NCI-H446 (cell line): ENCODE results near the gene PSAPL1.

Experiments used
- DNase-seq, 2 experiments: peaks; one replicate each; lab custom pipeline; 2025; lab: John Stamatoyannopoulos, UW

Gene PSAPL1

GRCh38 chr4:7418131-7418943 is 16.4 kb downstream of the PSAPL1 start:
- DNase-seq = no peak

- no peak for DNase-seq
Measured at GRCh38 chr4:7417639-7418038, 17.1 kb downstream of the PSAPL1 start.

- DNase-seq = no peak
Measured at GRCh38 chr4:7416745-7417432, 17.8 kb downstream of the PSAPL1 start.

GRCh38 chr4:7415927-7416686 is 18.6 kb downstream of the PSAPL1 start:
- no peak for DNase-seq

DNA sequence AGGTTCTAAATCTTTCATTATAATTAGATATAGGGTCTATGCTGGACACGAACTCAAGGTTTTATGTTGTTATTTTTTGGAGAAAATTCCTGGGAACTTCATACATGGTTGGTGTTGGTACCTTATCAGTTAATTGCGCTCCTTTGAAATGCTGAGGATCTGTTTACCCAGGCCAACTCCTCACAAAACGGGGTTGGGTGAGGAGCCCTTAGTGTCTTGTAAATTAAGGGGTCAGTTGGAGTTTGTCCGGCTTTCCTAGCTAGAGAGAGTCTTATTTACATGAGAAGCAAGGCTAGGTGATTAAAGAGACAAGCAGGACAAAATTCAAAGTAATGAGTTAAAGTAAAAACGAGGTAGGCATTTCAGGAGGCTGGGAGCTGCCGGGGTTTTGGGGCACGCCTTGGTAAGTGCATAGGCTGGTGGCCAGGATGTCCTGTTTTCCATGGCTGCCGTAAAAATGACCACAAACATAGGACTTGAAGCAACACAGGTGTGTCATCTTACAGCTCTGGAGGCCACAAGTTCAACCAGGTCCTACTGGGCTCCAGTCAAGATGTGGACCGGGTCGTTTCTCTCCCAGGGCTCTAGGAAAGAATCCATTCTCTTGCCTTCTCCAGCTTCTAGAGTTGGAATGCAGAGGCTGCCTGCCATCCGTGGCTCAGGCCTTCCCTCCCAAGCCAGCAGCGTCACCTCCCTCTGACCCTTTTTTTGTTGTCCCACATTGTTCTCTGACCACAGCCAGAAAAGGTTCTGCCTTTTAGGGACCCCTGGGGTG is 19.8 kb downstream of the PSAPL1 start:
- no peak for DNase-seq

- DNase-seq = no peak
Measured at GRCh38 chr4:7414046-7414445, 20.7 kb downstream of the PSAPL1 start.

GRCh38 chr4:7412554-7412912 is 22.2 kb downstream of the PSAPL1 start:
- DNase-seq = no peak

DNA sequence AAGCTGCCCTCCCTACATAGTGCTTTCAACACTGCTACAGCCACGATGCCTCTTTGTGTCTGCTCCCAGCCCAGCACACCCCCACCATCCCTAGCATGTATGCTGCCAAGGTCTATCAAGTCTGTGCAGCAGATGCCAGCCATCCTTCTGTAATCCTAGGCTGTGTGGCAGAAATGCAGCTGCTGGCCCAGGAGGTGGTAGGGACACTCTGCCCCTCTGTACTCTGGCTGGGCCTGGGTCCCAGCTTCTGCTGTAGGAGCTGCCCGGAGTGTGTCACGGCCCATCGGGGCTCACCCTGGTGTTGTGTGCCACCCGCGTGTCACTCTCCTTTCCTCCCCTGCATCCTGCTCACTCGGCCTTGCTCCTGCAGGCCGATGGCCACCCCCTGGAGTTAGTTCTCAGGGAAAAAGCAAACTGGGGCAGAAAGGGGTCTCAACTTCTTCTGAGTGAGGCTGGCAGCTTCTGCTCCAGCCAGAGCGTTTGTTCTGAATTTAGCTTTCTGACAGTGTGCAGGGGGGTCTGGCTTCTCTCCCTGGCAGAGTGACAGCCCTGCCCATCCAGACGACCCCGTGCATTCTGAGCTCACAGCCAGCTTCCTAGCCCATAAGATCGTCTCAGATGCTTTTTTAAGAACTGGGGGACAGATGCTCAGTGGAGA is 22.7 kb downstream of the PSAPL1 start:
- DNase-seq = no peak

- DNase-seq = no peak
Measured at GRCh38 chr4:7411491-7411890, 23.2 kb downstream of the PSAPL1 start.

- DNase-seq = no peak
Measured at GRCh38 chr4:7410446-7410845, 24.3 kb downstream of the PSAPL1 start.

GRCh38 chr4:7408166-7408565 is 26.6 kb downstream of the PSAPL1 start:
- DNase-seq = no peak

- no peak for DNase-seq
Measured at GRCh38 chr4:7403001-7403400, 31.7 kb downstream of the PSAPL1 start.

- no peak for DNase-seq
Measured at GRCh38 chr4:7402526-7402925, 32.2 kb downstream of the PSAPL1 start.

DNA sequence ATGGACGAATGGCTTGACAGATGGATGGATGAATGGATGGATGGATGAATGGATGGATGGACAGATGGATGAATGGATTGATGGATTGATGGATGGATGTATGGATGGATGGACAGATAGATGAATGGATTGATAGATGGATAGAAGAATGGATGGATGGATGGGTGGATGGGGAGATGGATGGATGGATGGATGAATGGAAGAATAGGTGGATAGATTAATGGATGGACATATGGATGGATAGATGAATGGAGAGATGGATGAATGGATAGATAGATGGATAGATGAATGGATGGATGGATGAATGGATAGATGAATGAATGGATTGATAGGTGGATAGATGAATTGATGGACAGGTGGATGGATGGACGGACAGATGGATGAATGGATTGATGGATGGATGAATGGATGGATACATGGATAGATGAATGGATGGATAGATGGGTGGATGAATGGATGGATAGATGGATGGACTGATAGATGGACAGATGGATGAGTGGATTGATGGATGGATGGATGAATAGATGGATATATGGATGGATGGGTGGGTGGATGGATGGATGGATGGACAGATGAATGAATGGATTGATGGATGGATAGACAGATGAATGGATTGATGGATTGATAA is 33.9 kb downstream of the PSAPL1 start:
- no peak for DNase-seq

- DNase-seq = no peak
Measured at GRCh38 chr4:7399440-7400234, 35.1 kb downstream of the PSAPL1 start.

DNA sequence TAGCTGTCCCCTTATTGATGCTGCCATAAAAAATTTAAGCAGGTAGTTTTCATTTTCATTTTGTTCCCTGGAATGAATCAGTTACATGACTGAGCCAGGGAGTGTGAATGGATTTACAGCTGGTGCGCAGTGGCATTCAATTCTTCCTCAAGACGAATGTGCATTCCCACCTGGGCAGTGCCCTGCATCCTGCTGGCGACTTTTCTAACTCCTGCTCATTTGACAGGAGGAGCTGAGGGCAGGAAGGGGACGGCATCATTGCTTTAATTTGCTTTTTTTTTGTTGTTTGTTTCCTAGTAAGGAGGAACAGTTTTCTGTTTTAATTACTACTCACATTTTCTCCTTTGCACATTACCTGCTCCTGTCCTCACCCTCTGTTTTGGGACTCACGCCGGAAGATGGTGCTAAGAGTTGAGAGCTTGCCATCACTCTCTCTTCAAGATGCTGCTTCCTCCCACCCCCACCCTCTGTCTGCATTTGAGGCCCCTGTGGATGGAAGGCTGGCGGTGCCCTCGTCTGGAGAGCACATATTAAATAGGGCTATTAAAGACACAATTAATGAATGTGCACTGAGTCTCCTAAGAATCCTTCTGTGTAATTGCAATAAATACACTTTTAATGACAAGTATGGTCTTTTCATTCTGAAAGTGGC is 35.8 kb downstream of the PSAPL1 start:
- DNase-seq = no peak

DNA sequence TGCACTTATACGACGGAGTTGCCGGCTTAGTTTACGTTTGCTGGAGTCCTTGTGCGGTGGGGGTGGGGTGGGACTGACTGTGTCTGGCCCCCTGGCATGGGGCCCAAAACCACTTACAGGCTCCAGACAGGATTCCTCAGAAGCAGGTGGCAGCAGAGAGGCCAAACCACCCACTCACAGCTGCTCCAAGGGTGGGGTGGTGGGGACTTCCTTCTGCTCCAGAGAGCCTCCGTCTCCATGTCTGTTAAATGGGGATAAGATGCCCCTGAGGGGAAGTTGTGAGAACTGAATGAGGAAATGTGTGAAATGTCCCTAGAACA is 36.7 kb downstream of the PSAPL1 start:
- no peak for DNase-seq

GRCh38 chr4:7397206-7398103 is 37.3 kb downstream of the PSAPL1 start:
- DNase-seq = no peak
